Measurements from ENCODE around the gene POLR3K.

DNA sequence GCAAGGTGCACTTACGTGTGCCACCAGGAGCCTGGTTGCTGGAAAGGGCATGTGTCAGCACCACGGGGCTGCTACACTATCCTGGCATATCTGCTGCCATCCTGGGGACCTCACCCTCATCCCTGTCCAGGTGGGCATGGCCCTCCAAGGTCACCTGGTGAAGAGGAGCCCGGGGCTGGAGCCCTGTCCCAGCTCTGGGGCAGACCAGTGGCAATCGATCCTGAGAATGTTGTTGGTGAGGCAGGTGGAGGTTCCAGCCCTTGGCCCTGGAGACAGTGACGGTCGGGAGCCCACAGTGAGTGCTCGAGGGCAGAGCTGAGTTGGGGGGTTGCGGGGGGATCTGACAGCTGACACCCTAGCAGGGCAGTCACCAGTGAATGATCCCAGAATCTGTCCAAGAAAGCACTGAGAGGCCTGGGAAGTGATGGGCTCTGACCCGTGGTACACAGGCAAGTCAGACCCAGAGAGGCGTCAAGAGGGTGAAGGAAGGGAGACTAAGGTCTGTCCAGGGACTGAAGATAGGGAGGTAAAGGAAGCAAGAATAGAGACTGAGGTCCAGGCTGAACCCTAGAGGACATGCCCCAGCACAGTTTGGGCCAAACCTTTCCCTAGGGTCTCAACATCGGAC lies 17.6 kb downstream of the POLR3K start:
- TF ChIP-seq POLR2A (IDR thresholded peaks at IDR 0.05) = no peak
- TF ChIP-seq, protein P1, sequence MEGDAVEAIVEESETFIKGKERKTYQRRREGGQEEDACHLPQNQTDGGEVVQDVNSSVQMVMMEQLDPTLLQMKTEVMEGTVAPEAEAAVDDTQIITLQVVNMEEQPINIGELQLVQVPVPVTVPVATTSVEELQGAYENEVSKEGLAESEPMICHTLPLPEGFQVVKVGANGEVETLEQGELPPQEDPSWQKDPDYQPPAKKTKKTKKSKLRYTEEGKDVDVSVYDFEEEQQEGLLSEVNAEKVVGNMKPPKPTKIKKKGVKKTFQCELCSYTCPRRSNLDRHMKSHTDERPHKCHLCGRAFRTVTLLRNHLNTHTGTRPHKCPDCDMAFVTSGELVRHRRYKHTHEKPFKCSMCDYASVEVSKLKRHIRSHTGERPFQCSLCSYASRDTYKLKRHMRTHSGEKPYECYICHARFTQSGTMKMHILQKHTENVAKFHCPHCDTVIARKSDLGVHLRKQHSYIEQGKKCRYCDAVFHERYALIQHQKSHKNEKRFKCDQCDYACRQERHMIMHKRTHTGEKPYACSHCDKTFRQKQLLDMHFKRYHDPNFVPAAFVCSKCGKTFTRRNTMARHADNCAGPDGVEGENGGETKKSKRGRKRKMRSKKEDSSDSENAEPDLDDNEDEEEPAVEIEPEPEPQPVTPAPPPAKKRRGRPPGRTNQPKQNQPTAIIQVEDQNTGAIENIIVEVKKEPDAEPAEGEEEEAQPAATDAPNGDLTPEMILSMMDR (IDR thresholded peaks at IDR 0.05) = no peak
